Measurements from ENCODE around the gene NVL. TPM values are rescaled to one million over a fixed set of nuclear protein-coding genes. Genes with fewer than 3 reads are reported as not detected.

NVL gene
- total and polyA plus RNA-seq, 2 of the 8 experiments (the other 6 are each of a cell fraction or from before 2014, with no cell fraction given): 22.7 to 45.8 TPM

GRCh38 chr1:224329842-224330753 is at the start of gene NVL (continued):
- TF ChIP-seq SIN3A (conservative IDR thresholded peaks at IDR 0.05 in 1 of 2, IDR thresholded peaks at IDR 0.05 in 1 of 2; ENCODE audit: low read depth in 1 of 2, low read length in 2 of 2): peak in 1 of 2 experiments; percentile 74; a peak in 3 of 4 replicates
- 0 out of 2 replicates have a peak, but pooled peaks have one; percentile 7 for TF ChIP-seq POLR2AphosphoS5 (IDR thresholded peaks at IDR 0.05; ENCODE audit: low read depth, low read length)
- no peak for TF ChIP-seq KDM1A (IDR thresholded peaks at IDR 0.05; ENCODE audit: borderline replicate concordance, low read length)
- TF ChIP-seq MAFK (IDR thresholded peaks at IDR 0.05; ENCODE audit: low read depth, low read length): no peak
- TF ChIP-seq GABPA (IDR thresholded peaks at IDR 0.05; ENCODE audit: borderline replicate concordance, insufficient read depth, low read length): peak; percentile 64; the same call in 1 of the 2 replicates
- peak; percentile 100 for TF ChIP-seq SP4 (IDR thresholded peaks at IDR 0.05; ENCODE audit: low read length)
- peak; percentile 77 for TF ChIP-seq TAF1 (IDR thresholded peaks at IDR 0.05; ENCODE audit: low read depth, low read length)
- no peak for TF ChIP-seq CHD7 (IDR thresholded peaks at IDR 0.05; ENCODE audit: insufficient replicate concordance, low read length)
- TF ChIP-seq NANOG (IDR thresholded peaks at IDR 0.05; ENCODE audit: insufficient read depth, low read depth, low read length, poor library complexity, severe bottlenecking): no peak

All from H1 (cell line).